Upper lobe of right lung (tissue), 1 donor: ENCODE results near the gene RPL10A. TPM values are rescaled to one million over a fixed set of nuclear protein-coding genes. Genes with fewer than 3 reads are reported as not detected.

Experiments
- ATAC-seq: fragments of 200-7000 bp; cut with Tn5 transposase; one replicate; pipeline ENCODE4 v1.9.1; 2020; ENCODE audit warnings: mild to moderate bottlenecking, moderate library complexity
- DNase-seq: peaks from one replicate; pipeline ENCODE4 v3.0.0-alpha.2; 2020
- H3K27ac ChIP-seq: fragments of 200-600 bp; one replicate; pipeline ENCODE4 v1.8.0; 2022
- H3K27me3 ChIP-seq: fragments of 200-600 bp; one replicate; pipeline ENCODE4 v1.8.0; 2022; ENCODE audit warnings: mild to moderate bottlenecking
- H3K36me3 ChIP-seq: fragments of 200-600 bp; one replicate; pipeline ENCODE4 v1.8.0; 2022
- H3K4me1 ChIP-seq: fragments of 200-600 bp; one replicate; pipeline ENCODE4 v1.8.0; 2022
- H3K4me3 ChIP-seq: fragments of 200-600 bp; one replicate; pipeline ENCODE4 v1.8.0; 2022; ENCODE audit warnings: mild to moderate bottlenecking
- H3K9me3 ChIP-seq: fragments of 200-600 bp; one replicate; pipeline ENCODE4 v1.8.0; 2022
- intact Hi-C: fragments of 100-400 bp; cut with DNase I; formaldehyde crosslinking; loops from one replicate; pipeline ENCODE4 v1.11.0; 2022
- total RNA-seq: library from RNA; stranded (reverse); fragmentation: NEBNext Ultra II Directional; extraction: Animal tissue kit (Norgen Biotek cat#: 25700); gene quantifications from one replicate; pipeline ENCODE4 v1.2.1, GENCODE V29; 2021
- TF ChIP-seq, protein P1 (sequence below): fragments of 200-600 bp; IDR thresholded peaks from one replicate; pipeline ENCODE4 v1.8.0; 2022; ENCODE audit warnings: antibody characterized with exemption
- donor health status: DM: no; HTN: yes; CAD: no; lungs with severe emphysema.

RPL10A gene
- total RNA-seq, 1 donor from 2014 or later, result 941 TPM

GRCh38 chr6:35488517-35488862, 20.3 kb downstream of the RPL10A start:
- no peak for DNase-seq
- TF ChIP-seq, protein P1, sequence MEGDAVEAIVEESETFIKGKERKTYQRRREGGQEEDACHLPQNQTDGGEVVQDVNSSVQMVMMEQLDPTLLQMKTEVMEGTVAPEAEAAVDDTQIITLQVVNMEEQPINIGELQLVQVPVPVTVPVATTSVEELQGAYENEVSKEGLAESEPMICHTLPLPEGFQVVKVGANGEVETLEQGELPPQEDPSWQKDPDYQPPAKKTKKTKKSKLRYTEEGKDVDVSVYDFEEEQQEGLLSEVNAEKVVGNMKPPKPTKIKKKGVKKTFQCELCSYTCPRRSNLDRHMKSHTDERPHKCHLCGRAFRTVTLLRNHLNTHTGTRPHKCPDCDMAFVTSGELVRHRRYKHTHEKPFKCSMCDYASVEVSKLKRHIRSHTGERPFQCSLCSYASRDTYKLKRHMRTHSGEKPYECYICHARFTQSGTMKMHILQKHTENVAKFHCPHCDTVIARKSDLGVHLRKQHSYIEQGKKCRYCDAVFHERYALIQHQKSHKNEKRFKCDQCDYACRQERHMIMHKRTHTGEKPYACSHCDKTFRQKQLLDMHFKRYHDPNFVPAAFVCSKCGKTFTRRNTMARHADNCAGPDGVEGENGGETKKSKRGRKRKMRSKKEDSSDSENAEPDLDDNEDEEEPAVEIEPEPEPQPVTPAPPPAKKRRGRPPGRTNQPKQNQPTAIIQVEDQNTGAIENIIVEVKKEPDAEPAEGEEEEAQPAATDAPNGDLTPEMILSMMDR, result no peak
- H3K4me1 ChIP-seq, result peaks cover 56% of the 10 kb centered on the region
- H3K36me3 ChIP-seq, result no peaks in the 10 kb centered on the region
- intact Hi-C loops, result no loop called here
- H3K27ac ChIP-seq, result no peak overlapping the region
- H3K9me3 ChIP-seq, result no peaks in the 10 kb centered on the region
- H3K4me3 ChIP-seq, result no peak overlapping the region
- no peak for ATAC-seq
- H3K27me3 ChIP-seq, result no peaks in the 10 kb centered on the region

DNA sequence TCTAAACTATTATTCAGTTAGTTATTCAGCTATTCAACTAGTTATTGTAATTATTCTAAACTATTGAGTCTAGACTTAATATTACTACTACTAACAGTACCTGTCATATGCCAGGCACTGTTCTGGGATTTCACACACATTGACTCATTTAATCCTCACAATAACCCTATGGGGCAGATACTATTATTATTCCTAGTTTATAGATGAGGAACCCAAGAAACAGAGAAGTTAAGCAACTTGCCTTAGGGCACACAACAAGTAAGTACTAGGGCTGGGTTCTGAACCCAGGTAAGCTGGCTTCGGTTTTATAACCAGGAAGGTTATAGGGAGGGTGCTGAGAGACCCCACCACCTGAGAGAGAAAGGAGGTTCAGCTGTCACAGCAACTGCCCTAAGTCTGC, 20.9 kb downstream of the RPL10A start:
- Histone ChIP-seq H3K4me3 (no peak overlapping the region), H3K36me3 (no peaks in the 10 kb centered on the region), H3K9me3 (no peaks in the 10 kb centered on the region), H3K4me1 (peaks cover 60% of the 10 kb centered on the region), H3K27ac (peak overlapping the region; percentile 17), H3K27me3 (no peaks in the 10 kb centered on the region)
- intact Hi-C loops, result no loop called here
- ATAC-seq (no peak), DNase-seq (no peak)
- TF ChIP-seq, protein P1, result no peak

- TF ChIP-seq, protein P1, result no peak
- Histone ChIP-seq H3K27ac (peak overlapping the region; percentile 44), H3K4me3 (no peak overlapping the region), H3K36me3 (no peaks in the 10 kb centered on the region), H3K27me3 (no peaks in the 10 kb centered on the region), H3K9me3 (no peaks in the 10 kb centered on the region), H3K4me1 (peaks cover 65% of the 10 kb centered on the region)
- intact Hi-C loops, result no loop called here
- ATAC-seq, result peak; percentile 25
- peak; percentile 77 for DNase-seq
Observed at GRCh38 chr6:35489995-35490791, 22.0 kb downstream of the RPL10A start.

DNA sequence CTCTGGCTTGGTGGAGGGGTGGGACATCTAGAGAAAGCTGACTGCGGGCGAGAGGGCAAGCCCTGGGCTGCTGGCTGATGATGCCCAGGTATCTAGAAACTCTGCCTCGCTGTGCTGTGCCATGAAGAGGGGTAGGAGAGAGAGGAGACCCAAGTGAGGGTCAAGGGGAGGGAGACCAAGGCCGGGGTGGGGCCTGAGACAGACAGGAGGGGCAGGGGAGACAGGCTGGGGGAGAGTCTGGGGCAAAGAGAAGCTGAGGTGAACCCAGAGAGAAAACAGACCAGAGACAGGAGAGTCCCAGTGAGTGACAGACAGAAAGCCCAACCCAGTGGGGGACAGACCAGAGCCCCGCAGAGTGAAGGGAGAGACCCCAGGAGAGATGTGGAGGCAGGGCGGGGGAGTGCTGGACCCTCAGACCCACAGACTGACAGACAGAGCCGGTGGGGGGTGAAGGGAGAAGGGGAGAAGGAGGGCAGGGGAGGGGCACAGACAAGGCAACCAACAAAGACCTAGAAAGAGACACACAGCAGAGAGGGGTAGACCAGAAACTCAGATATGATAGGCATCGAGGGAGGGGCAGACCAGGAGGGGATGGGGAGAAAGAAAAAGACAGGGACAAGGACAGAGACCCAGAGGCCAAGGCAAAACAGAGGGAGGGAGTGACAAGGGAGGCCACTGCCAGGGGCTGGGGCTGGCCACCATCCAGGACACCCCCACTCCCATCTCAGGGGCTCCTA, 22.8 kb downstream of the RPL10A start:
- DNase-seq (no peak), ATAC-seq (no peak)
- H3K27ac ChIP-seq, result peak overlapping the region; percentile 44
- peaks cover 60% of the 10 kb centered on the region for H3K4me1 ChIP-seq
- intact Hi-C loops, result no loop called here
- no peaks in the 10 kb centered on the region for H3K9me3 ChIP-seq
- H3K27me3 ChIP-seq, result no peaks in the 10 kb centered on the region
- TF ChIP-seq, protein P1, result no peak
- no peaks in the 10 kb centered on the region for H3K36me3 ChIP-seq
- no peak overlapping the region for H3K4me3 ChIP-seq

- intact Hi-C loops, result no loop called here
- H3K27ac ChIP-seq, result peak overlapping the region; percentile 30
- no peaks in the 10 kb centered on the region for H3K9me3 ChIP-seq
- H3K36me3 ChIP-seq, result no peaks in the 10 kb centered on the region
- no peak overlapping the region for H3K4me3 ChIP-seq
- ATAC-seq (no peak), DNase-seq (no peak)
- TF ChIP-seq, protein P1, result no peak
- no peaks in the 10 kb centered on the region for H3K27me3 ChIP-seq
- peaks cover 55% of the 10 kb centered on the region for H3K4me1 ChIP-seq
Observed at GRCh38 chr6:35491558-35492257, 23.5 kb downstream of the RPL10A start.
